ENCODE results near the gene FGG.
A peak's percentile ranks its signal among the peaks of the same experiment; 100 is the strongest.

Gene FGG

GRCh38 chr4:154634058-154634457, 21.6 kb upstream of the FGG start:
- no peak for DNase-seq (ENCODE audit: low read depth)
- no peak overlapping the region for H3K4me3 ChIP-seq (ENCODE audit: control insufficient read depth, low read depth, low read length)
- TF ChIP-seq CTCF (IDR thresholded peaks at IDR 0.05; ENCODE audit: control insufficient read depth, insufficient read depth, low read depth, low read length, missing control alignments), result no peak

GRCh38 chr4:154631828-154632227, 19.4 kb upstream of the FGG start:
- TF ChIP-seq CTCF (IDR thresholded peaks at IDR 0.05; ENCODE audit: control insufficient read depth, insufficient read depth, low read depth, low read length, missing control alignments), result no peak
- DNase-seq (ENCODE audit: low read depth), result no peak
- H3K4me3 ChIP-seq (ENCODE audit: control insufficient read depth, low read depth, low read length), result no peak overlapping the region

GRCh38 chr4:154630324-154630723, 17.9 kb upstream of the FGG start:
- no peak for TF ChIP-seq CTCF (IDR thresholded peaks at IDR 0.05; ENCODE audit: control insufficient read depth, insufficient read depth, low read depth, low read length, missing control alignments)
- no peak for DNase-seq (ENCODE audit: low read depth)
- H3K4me3 ChIP-seq (ENCODE audit: control insufficient read depth, low read depth, low read length), result no peak overlapping the region

GRCh38 chr4:154626793-154627484, 14.5 kb upstream of the FGG start:
- DNase-seq (ENCODE audit: low read depth), result no peak
- H3K4me3 ChIP-seq (ENCODE audit: control insufficient read depth, low read depth, low read length), result no peak overlapping the region

GRCh38 chr4:154625971-154626370, 13.5 kb upstream of the FGG start:
- TF ChIP-seq CTCF (IDR thresholded peaks at IDR 0.05; ENCODE audit: control insufficient read depth, insufficient read depth, low read depth, low read length, missing control alignments), result no peak

More at GRCh38 chr4:154626793-154627484, 14.5 kb upstream of the FGG start:
- peak; percentile 44 for TF ChIP-seq CTCF (IDR thresholded peaks at IDR 0.05; ENCODE audit: control insufficient read depth, insufficient read depth, low read depth, low read length, missing control alignments)

GRCh38 chr4:154623995-154624394, 11.5 kb upstream of the FGG start:
- TF ChIP-seq CTCF (IDR thresholded peaks at IDR 0.05; ENCODE audit: control insufficient read depth, insufficient read depth, low read depth, low read length, missing control alignments), result no peak
- H3K4me3 ChIP-seq (ENCODE audit: control insufficient read depth, low read depth, low read length), result no peak overlapping the region
- DNase-seq (ENCODE audit: low read depth), result no peak

More at GRCh38 chr4:154625971-154626370, 13.5 kb upstream of the FGG start:
- DNase-seq (ENCODE audit: low read depth), result no peak
- no peak overlapping the region for H3K4me3 ChIP-seq (ENCODE audit: control insufficient read depth, low read depth, low read length)
